Posterior vena cava (tissue), 2 donors: ENCODE measurements around the gene AKR1C2. TPM values are rescaled to one million over a fixed set of nuclear protein-coding genes. Genes with fewer than 3 reads are reported as not detected.
"Not testable (repeated sequence)": the region's sequence is repeated elsewhere in the genome, so short reads cannot be mapped to it uniquely, and the experiment has no call there.

Experiments
- DNase-seq: peaks from one replicate; pipeline ENCODE4 v3.0.0-alpha.2; 2020; ENCODE audit warnings: low spot score
- intact Hi-C, 2 donors: fragments of 100-400 bp; cut with DNase I; formaldehyde crosslinking; loops; one replicate each; pipeline versions ENCODE4 v1.14.1 to v1.14.2; 2022 to 2023
- long read RNA-seq, 2 donors: library from polyadenylated mRNA; unstranded; transcript quantifications; one replicate each; pipeline ENCODE4 v2.0.0, GENCODE V29; 2020 to 2021
- total RNA-seq, 2 donors: library from RNA; stranded (reverse); fragmentation: NEBNext Ultra II Directional; extraction: Animal tissue kit (Norgen Biotek cat#: 25700); gene quantifications; one replicate each; pipeline ENCODE4 v1.2.1, GENCODE V29; 2021
- donor health status: DM: yes; HTN: yes; CAD: no.
- donor health status: DM: yes; HTN: yes; CAD: no.

Gene AKR1C2
- total RNA-seq = 10 to 100 TPM; 27.1 to 42.7 TPM
- long read RNA-seq, donor 1, partial matches to known transcripts = 0 of 2 reads
- long read RNA-seq, donor 1, other reads (novel, unspliced or antisense) = 0 of 2 reads
- long read RNA-seq, donor 2, transcript AKR1C2-201 (9 exons, 3,756 nt) = major isoform, 54 of 58 reads
- long read RNA-seq, donor 2, partial matches to known transcripts = 0 of 58 reads
- long read RNA-seq, donor 2, other reads (novel, unspliced or antisense) = 2 of 58 reads

DNA sequence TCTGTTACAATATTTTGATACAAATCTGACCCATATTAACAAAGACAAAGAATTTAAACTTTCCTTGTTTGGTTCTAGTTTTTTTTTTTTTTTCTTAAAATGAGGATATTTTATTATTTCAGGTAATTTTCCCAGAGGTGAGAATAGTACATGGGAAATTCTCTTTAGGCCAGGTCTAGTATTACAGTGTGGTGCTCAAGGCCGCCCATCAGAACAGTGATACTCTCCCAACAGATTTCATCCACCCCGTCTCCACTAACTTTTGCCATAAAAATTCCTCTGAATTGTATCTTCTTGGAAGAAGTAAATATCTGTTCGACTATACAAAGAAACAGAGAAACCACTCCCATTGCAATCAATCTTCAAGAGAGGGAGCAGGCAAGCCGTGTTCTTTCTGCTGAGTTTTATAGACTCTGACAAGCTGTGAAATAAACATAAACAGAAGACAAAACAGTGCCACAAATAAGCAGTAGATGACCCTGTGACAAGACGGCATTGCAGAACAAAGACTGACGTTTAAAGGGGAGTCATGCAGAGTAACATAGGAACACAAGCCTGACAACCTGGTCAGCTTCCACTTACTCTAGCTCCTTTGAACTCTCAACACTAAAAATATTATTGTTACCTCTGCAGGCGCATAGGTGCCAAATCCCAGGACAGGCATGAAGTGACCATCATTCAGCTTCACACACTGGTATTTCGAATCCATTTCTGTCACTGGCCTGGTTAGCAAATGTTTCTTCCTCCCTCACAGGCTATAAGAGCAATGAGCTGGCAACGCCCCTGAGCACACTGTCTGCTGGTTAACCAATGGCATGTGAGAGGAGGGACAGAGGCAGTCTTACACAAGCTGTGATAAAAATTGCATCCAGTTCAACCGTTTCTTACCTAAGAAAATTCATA lies at the start of gene AKR1C2:
AKR1C2 (minus strand) TSS at position 731 of the 903 bp plus-strand sequence; CDS start at position 709, 22 bp downstream.
- DNase-seq, intact Hi-C loops: not testable (repeated sequence)

- intact Hi-C loops, DNase-seq: not testable (repeated sequence)
Observed at GRCh38 chr10:5052951-5053500, 49.4 kb upstream of the AKR1C2 start.

DNA sequence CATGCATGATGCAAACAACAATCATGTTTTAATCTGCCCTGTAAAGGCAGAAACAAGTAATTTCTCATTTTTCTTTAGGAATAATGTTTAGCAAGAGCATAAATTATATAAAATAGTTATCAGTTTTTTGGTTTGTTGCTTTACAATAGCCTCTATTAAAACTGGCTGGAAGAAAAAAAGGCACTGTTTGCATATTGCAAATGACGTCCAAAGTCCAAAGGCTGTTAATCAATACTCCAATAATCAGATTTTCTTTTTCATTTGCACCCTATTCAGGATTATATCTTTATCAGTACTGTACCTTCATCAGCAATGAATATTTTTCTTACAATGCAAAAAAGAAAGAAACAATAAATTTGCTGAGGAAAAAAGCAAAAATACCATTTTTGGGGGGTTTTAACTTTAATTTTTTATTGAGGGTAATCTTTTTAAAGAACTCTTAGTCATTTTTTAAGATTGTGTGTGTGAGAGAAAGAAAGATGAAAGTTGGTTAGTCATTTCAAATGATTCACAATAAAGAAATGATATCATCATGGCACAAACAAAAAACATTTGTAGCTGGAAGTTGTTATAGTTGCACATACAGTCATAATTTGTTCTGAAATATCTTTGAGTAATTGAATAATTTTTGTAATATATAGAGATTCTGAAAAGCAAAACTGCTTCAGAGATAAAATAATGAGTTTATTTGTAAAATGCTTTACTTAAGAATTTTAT lies 44.4 kb upstream of the AKR1C2 start:
- intact Hi-C loops = no loop called here
- DNase-seq = no peak

GRCh38 chr10:5047055-5047454 lies 43.4 kb upstream of the AKR1C2 start:
- intact Hi-C loops, DNase-seq: not testable (repeated sequence)

DNA sequence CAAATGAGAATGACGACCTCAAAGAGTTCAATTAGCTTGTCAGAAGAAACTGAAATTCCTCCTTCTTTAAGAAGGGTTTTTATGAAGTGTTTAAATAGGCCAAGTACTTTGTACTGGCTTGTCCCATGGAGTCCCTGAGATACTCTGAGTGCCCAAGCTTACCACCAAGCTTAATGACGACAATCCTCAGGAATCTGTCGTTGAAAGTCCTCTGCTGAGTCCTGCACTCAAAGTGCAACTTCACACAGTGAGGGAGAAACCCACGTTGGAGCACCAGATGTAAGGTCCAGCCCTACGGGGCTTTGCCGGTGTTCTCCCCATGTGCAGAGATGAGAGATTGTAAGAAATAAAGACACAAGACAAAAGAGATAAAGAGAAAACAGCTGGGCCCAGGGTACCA lies 42.8 kb upstream of the AKR1C2 start:
- no peak for DNase-seq
- intact Hi-C loops = no loop called here

DNA sequence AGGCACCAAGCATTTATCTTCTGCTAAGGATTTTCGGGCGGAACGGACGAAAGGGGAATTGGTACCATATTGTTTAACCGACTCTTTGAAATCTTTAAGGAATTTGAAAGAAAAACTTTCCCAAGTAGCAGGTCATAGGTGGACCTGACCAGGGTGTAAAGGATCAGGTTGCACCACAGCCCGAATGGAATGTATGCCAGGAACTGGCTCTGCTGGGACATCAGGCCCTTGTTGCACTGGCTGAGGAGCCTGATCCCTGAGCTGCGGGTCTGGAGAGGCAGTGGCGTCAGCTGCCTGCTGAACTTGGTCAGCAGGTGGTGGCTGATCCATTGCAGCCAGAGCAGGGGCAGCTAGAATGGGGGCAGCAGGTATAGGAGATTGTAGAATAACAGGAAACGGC lies 41.4 kb upstream of the AKR1C2 start:
- DNase-seq = no peak
- intact Hi-C loops = no loop called here

DNA sequence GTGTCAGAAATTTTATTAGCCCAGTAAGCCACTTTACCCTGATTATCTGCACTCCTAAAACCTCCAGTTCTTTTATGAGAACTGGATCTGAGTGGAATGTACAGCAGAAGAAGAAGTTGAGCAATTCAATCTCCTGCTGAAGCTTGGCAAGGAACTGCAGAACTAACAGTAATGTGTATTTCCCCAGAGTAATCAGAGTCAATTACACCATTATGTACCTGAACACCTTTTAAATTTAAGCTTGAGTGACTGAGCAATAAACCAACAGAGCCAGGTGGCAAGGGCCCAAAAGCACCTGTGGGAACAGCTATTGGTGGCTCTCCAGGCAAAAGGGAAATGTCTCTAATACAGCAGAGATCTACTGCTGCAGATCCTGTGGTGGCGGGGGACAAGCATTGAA lies 40.1 kb upstream of the AKR1C2 start:
- intact Hi-C loops = no loop called here
- DNase-seq = no peak

DNA sequence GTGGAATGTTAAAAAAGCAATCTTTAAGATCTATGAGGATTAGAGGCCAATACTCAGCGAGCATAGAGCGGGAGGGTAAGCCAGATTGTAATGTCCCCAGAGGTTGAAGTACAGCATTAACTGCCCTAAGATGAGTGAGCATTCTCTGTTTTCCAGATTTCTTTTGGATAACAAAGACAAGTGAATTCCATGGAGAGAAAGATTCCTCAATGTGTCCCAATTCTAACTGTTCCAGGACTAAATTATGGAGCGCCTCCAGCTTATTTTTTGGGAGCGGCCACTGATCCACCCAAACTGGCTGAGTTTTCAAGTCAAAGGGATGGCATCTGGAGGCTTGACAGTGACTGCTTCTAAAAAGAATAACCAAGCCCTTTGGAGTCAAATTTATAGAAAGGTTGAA lies 39.3 kb upstream of the AKR1C2 start:
- intact Hi-C loops = no loop called here
- no peak for DNase-seq

GRCh38 chr10:5041471-5042023 lies 37.9 kb upstream of the AKR1C2 start:
- DNase-seq = no peak
- intact Hi-C loops = no loop called here

- intact Hi-C loops = no loop called here
- no peak for DNase-seq
Observed at GRCh38 chr10:5040781-5041470, 37.3 kb upstream of the AKR1C2 start.

DNA sequence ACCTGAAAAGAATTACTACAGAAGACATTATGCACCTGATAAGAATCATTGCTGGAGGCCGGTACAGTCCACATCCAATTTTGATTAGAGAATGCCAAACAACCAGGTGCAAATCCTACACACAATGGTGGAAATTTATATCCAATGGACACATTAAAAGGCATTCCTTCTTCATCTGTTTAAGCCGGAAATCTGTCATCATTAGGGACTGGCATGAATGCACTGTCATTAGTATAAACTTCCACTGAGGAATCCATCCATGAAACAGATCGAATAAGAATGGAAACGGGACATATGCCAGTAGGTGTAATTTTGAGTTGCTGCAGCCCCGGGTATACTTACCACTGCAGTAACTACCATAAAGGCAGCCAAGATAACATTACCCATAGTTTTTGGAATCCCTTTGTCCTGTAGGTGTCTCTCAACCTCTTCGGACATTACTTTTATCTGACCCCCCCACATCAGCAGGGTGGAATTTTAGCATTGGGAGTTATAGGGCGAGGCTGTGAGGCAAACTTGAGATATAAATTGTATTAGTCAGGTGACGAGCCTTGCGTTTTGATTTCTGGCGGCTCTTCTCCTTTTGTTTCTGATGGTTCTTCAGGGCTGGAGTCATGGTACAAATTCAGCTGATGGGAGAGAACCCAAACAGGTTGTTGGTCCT lies 36.5 kb upstream of the AKR1C2 start:
- no peak for DNase-seq
- intact Hi-C loops = no loop called here

DNA sequence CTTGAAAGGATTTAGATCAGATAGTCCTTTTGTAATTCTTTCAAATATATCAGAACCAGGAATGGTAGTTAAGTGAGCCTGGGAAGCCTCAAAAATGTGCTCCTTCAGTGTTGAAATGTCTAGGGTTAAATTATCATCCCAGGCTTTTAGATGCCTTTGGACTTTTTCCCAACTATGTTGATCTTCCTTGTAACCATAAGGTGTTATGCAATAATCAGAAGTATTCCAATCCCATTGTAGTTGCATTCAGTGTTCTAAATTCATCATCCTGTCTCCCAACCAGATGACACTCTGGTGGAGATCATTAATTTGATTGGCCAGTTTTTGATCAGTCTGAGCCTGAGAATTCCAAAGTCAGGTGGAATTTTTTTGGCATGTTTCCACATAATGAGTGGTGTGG lies 35.1 kb upstream of the AKR1C2 start:
- intact Hi-C loops = no loop called here
- DNase-seq = no peak

DNA sequence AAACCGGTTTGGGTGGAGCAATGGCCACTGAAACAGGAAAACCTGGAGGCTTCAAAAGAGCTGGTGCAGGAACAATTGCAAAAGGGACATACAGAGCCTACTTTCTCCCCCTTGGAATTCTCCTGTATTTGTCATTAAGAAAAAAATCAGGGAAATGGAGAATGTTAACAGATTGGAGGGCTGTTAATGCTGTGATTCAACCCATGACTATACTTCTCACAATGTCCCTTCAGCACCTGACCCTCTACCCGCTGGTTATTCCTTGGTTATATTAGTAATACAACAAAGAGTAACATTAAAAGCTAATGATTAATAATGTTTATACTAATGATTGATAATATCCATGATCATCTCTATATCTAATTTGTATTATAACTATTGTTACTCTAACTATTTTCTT lies 34.4 kb upstream of the AKR1C2 start:
- intact Hi-C loops = no loop called here
- no peak for DNase-seq

GRCh38 chr10:5036511-5036910 lies 32.9 kb upstream of the AKR1C2 start:
- no peak for DNase-seq
- intact Hi-C loops = no loop called here

DNA sequence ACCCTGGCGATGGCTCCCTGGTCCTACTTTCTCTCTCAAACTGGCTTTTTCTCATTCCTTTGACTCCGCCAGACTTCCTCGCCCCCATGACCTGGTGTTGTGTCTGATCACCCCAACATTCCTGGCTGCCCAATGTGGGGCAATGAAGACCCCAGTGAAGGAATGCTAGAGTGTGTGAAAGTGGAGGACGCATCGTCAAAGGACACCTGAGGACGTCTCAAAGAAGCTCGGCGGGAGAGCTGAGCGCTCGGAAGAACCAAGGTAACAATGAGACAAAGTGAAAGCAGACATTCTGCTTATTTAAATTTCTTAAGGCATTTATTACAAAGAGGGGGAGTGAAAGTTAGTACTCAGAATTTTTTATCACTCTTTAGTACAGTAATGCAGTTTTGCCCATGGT lies 31.7 kb upstream of the AKR1C2 start:
- DNase-seq = no peak
- intact Hi-C loops = no loop called here

GRCh38 chr10:5034588-5034987 lies 30.9 kb upstream of the AKR1C2 start:
- intact Hi-C loops = no loop called here
- no peak for DNase-seq

- DNase-seq = no peak
- intact Hi-C loops = no loop called here
Observed at GRCh38 chr10:5033061-5033778, 29.6 kb upstream of the AKR1C2 start.

DNA sequence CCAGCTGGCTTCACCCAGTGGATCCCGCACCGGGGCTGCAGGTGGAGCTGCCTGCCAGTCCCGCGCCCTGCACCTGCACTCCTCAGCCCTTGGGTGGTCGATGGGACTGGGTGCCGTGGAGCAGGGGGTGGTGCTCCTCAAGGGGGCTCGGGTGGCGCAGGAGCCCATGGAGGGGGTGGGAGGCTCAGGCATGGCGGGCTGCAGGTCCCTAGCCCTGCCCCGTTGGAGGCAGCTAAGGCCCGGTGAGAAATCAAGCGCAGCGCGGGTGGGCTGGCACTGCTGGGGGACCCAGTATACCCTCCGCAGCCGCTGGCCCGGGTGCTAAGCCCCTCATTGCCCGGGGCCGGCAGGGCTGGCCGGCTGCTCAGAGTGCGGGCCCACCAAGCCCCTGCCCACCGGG lies 28.8 kb upstream of the AKR1C2 start:
- DNase-seq, intact Hi-C loops: not testable (repeated sequence)
